IPS-18a (cell line): ENCODE data around the gene KAT2B.

Experiments used
- H3K27ac ChIP-seq: one replicate; pipeline ENCODE4 v1.5.1; 2013; ENCODE audit warnings: low read length
- H3K27me3 ChIP-seq: one replicate; pipeline ENCODE4 v1.6.1; 2013; ENCODE audit warnings: mild to moderate bottlenecking, low read length; ENCODE audit not compliant: control insufficient read depth, insufficient read depth
- H3K36me3 ChIP-seq: one replicate; pipeline ENCODE4 v1.6.1; 2013; ENCODE audit warnings: low read depth, low read length; ENCODE audit not compliant: control insufficient read depth
- H3K4me1 ChIP-seq: one replicate; pipeline ENCODE4 v1.6.1; 2013; ENCODE audit warnings: low read depth, low read length; ENCODE audit not compliant: control insufficient read depth
- H3K4me3 ChIP-seq: one replicate; pipeline ENCODE4 v1.5.1; 2013; ENCODE audit warnings: low read length
- H3K9ac ChIP-seq: one replicate; pipeline ENCODE4 v1.6.1; 2013; ENCODE audit warnings: mild to moderate bottlenecking, low read length, moderate library complexity
- H3K9me3 ChIP-seq: one replicate; pipeline ENCODE4 v1.6.1; 2013; ENCODE audit warnings: low read depth, low read length; ENCODE audit not compliant: control insufficient read depth

The KAT2B gene

DNA sequence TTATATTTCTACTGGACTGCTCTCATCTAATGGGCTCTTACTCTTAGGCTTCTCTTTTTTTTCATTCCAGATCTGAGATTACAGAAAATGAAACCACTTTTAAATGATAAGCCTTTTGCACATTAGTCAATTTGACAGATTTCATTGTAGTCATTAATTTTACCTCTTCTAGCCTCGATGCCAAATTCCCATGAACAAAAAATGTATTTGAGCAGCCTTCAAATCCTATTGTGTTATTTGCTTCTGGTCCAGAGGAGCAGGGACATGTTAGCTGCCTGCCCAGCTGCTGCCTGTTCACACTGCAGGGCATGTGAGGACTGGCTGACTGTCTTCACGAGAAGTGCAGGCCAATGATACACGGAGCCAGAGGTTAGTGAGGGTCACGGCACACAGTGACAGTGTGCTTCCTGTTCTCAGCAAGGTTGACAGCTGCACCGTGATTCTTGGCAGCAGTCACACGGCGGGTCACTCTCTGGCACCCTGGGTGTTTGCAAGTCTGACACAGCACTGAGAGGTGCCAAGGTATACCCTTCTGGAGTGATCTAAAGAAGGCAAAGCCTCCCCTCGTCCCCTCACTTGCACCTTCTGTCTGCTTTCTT lies 40.8 kb downstream of the KAT2B start:
- H3K36me3 ChIP-seq, result no peaks in the 10 kb centered on the region
- H3K9ac ChIP-seq, result no peak overlapping the region
- H3K4me3 ChIP-seq, result no peak overlapping the region
- no peak overlapping the region for H3K27ac ChIP-seq
- no peaks in the 10 kb centered on the region for H3K4me1 ChIP-seq
- H3K27me3 ChIP-seq, result no peaks in the 10 kb centered on the region
- no peaks in the 10 kb centered on the region for H3K9me3 ChIP-seq

GRCh38 chr3:20083253-20083652 lies 43.0 kb downstream of the KAT2B start:
- Histone ChIP-seq H3K9ac (no peak overlapping the region), H3K36me3 (no peaks in the 10 kb centered on the region), H3K27ac (no peak overlapping the region), H3K4me1 (no peaks in the 10 kb centered on the region), H3K9me3 (no peaks in the 10 kb centered on the region), H3K4me3 (no peak overlapping the region), H3K27me3 (no peaks in the 10 kb centered on the region)

DNA sequence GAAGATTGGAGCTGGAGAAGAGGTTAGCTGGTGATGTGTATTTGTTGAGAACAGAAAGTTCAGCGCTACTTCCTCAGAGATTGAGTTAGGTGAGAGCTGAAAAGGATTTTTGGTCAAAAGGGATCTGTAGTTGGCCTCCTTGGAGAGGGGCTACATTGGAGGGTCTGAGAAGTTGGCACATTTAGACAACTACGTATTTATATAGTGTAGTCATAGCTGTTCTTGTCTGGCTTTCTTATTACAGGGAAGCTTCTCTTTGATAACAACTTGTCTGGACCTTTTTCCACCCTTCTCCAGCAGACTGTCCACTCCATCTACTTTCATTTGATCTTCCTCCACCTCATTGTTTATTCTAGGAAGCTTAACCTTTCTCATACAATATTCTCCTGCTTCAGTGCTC lies 43.7 kb downstream of the KAT2B start:
- H3K4me3 ChIP-seq, result no peak overlapping the region

DNA sequence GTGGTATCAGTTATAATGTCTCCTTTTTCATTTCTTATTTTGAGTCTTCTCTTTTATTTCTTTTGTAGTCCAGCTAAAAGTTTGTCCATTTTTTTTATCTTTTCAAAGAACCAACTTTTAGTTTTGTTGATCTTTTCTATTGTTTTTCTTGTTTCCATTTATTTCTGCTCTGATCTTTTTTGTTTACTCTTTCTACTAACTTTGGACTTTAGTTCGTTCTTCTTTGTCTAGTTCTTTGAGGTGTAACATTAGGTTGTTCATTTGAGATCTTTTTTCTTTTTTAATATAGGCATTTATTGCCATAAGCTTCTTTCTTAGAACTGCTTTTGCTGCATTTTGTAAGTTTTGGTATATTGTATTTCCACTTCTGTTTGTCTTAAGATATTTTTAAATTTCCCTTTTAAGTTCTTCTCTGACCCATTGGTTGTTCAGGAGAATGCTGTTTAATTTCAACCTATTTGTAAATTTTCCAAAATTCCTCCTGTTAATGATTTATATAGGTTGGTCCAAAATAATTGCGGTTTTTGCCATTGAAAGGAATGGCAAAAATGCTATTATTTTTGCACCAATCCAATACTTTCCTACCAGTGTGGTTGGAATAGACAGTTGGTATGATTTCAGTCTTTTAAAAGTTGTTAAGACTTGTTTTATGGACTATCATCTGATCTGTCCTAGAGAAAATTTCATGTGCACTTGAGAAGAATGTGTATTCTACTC lies 51.2 kb downstream of the KAT2B start:
- no peaks in the 10 kb centered on the region for H3K36me3 ChIP-seq
- H3K9me3 ChIP-seq, result no peaks in the 10 kb centered on the region
- H3K27ac ChIP-seq, result no peak overlapping the region
- H3K4me1 ChIP-seq, result no peaks in the 10 kb centered on the region
- H3K4me3 ChIP-seq, result no peak overlapping the region
- no peak overlapping the region for H3K9ac ChIP-seq
- H3K27me3 ChIP-seq, result no peaks in the 10 kb centered on the region

More for the DNA sequence above, 43.7 kb downstream of the KAT2B start:
- H3K27ac ChIP-seq, result no peak overlapping the region
- H3K4me1 ChIP-seq, result no peaks in the 10 kb centered on the region
- H3K9me3 ChIP-seq, result no peaks in the 10 kb centered on the region
- no peak overlapping the region for H3K9ac ChIP-seq
- no peaks in the 10 kb centered on the region for H3K27me3 ChIP-seq
- H3K36me3 ChIP-seq, result no peaks in the 10 kb centered on the region

GRCh38 chr3:20095470-20095869 lies 55.2 kb downstream of the KAT2B start:
- Histone ChIP-seq H3K9me3 (no peaks in the 10 kb centered on the region), H3K27me3 (no peaks in the 10 kb centered on the region), H3K36me3 (no peaks in the 10 kb centered on the region), H3K9ac (no peak overlapping the region), H3K27ac (no peak overlapping the region), H3K4me3 (no peak overlapping the region), H3K4me1 (no peaks in the 10 kb centered on the region)

DNA sequence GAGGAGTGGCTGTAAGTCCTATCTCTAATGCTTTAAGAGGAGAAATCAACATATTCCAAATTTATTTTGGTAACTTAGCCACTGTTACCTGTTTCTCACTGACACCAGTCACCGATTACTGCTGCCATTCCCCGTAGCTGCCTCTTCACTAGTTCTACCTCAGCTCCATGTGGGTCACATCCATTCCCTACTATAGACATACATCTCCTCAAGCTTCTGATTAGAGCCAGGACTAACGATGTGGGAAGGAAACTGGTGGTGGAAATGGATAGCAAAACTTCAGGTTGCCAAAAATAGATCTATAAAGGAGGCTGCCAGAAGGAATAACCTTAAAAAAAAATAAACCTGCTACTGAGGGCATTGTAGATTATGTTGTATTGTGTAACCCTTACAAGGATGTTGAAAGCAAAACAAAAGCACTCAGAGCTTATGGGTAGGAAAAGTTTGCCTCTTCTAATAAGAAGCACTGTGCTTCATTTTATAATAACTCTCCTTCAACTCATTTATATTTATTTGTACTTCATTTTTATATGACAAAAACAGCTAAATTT lies 56.0 kb downstream of the KAT2B start:
- no peaks in the 10 kb centered on the region for H3K27me3 ChIP-seq
- H3K9me3 ChIP-seq, result no peaks in the 10 kb centered on the region
- H3K9ac ChIP-seq, result no peak overlapping the region
- no peak overlapping the region for H3K27ac ChIP-seq
- H3K36me3 ChIP-seq, result no peaks in the 10 kb centered on the region
- H3K4me3 ChIP-seq, result no peak overlapping the region
- no peaks in the 10 kb centered on the region for H3K4me1 ChIP-seq

DNA sequence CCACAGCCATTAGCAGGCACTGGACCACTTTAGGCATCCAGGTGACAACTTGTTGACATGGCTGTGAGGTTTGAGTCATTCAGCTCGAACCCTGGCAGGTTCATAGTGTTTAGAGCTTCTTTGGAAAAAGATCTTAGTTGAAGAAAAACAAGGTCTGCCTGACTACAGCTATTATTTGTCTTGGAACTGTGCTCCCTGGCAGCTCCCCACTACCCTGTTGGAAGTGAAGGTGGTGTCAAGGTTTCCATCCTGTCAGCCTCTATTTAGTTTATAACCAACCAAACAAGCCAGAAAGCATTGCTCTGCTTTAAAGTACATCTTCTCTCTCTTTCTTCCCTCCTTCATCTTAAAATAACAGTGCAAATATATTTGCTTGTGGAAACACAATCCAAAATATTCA lies 56.8 kb downstream of the KAT2B start:
- Histone ChIP-seq H3K4me3 (no peak overlapping the region), H3K4me1 (no peaks in the 10 kb centered on the region), H3K27me3 (no peaks in the 10 kb centered on the region), H3K36me3 (no peaks in the 10 kb centered on the region), H3K27ac (no peak overlapping the region), H3K9ac (no peak overlapping the region), H3K9me3 (no peaks in the 10 kb centered on the region)

- Histone ChIP-seq H3K4me1 (no peaks in the 10 kb centered on the region), H3K27me3 (no peaks in the 10 kb centered on the region), H3K36me3 (no peaks in the 10 kb centered on the region), H3K27ac (no peak overlapping the region), H3K9me3 (no peaks in the 10 kb centered on the region), H3K4me3 (no peak overlapping the region), H3K9ac (no peak overlapping the region)
Observed at GRCh38 chr3:20099060-20099459, 58.8 kb downstream of the KAT2B start.

GRCh38 chr3:20100151-20100550 lies 59.9 kb downstream of the KAT2B start:
- no peak overlapping the region for H3K9ac ChIP-seq
- H3K4me1 ChIP-seq, result no peaks in the 10 kb centered on the region
- no peak overlapping the region for H3K27ac ChIP-seq
- no peak overlapping the region for H3K4me3 ChIP-seq
- H3K36me3 ChIP-seq, result no peaks in the 10 kb centered on the region
- no peaks in the 10 kb centered on the region for H3K9me3 ChIP-seq
- H3K27me3 ChIP-seq, result no peaks in the 10 kb centered on the region

GRCh38 chr3:20101041-20101440 lies 60.8 kb downstream of the KAT2B start:
- Histone ChIP-seq H3K36me3 (no peaks in the 10 kb centered on the region), H3K9me3 (no peaks in the 10 kb centered on the region)

GRCh38 chr3:20103731-20104130 lies 63.5 kb downstream of the KAT2B start:
- no peak overlapping the region for H3K4me3 ChIP-seq
- H3K9ac ChIP-seq, result no peak overlapping the region
- H3K36me3 ChIP-seq, result no peaks in the 10 kb centered on the region
- no peaks in the 10 kb centered on the region for H3K9me3 ChIP-seq
- H3K4me1 ChIP-seq, result no peaks in the 10 kb centered on the region
- no peak overlapping the region for H3K27ac ChIP-seq
- no peaks in the 10 kb centered on the region for H3K27me3 ChIP-seq

More at GRCh38 chr3:20101041-20101440, 60.8 kb downstream of the KAT2B start:
- H3K4me1 ChIP-seq, result no peaks in the 10 kb centered on the region
- no peaks in the 10 kb centered on the region for H3K27me3 ChIP-seq
- no peak overlapping the region for H3K9ac ChIP-seq
- no peak overlapping the region for H3K4me3 ChIP-seq
- H3K27ac ChIP-seq, result no peak overlapping the region

- Histone ChIP-seq H3K36me3 (no peaks in the 10 kb centered on the region), H3K4me1 (no peaks in the 10 kb centered on the region), H3K9me3 (no peaks in the 10 kb centered on the region), H3K27me3 (no peaks in the 10 kb centered on the region), H3K27ac (no peak overlapping the region), H3K9ac (no peak overlapping the region), H3K4me3 (no peak overlapping the region)
Observed at GRCh38 chr3:20104167-20104661, 64.0 kb downstream of the KAT2B start.
